C4-2B (cell line): ENCODE measurements around the gene CORO1A.
"Not testable (repeated sequence)": the region's sequence is repeated elsewhere in the genome, so short reads cannot be mapped to it uniquely, and the experiment has no call there.

Source experiments
- CTCF ChIP-seq: fragments of 450-650 bp; conservative IDR thresholded peaks from 2 replicates; pipeline ENCODE4 v1.5.1; 2017; ENCODE audit warnings: mild to moderate bottlenecking
- ZFX ChIP-seq: fragments of 450-650 bp; IDR thresholded peaks from 2 replicates; pipeline ENCODE4 v1.6.1; 2017

GRCh38 chr16:30168746-30169145, 14.7 kb upstream of the CORO1A start:
- not testable (repeated sequence) for TF ChIP-seq CTCF, ZFX
